ENCODE data around the gene DLEC1.

DNA sequence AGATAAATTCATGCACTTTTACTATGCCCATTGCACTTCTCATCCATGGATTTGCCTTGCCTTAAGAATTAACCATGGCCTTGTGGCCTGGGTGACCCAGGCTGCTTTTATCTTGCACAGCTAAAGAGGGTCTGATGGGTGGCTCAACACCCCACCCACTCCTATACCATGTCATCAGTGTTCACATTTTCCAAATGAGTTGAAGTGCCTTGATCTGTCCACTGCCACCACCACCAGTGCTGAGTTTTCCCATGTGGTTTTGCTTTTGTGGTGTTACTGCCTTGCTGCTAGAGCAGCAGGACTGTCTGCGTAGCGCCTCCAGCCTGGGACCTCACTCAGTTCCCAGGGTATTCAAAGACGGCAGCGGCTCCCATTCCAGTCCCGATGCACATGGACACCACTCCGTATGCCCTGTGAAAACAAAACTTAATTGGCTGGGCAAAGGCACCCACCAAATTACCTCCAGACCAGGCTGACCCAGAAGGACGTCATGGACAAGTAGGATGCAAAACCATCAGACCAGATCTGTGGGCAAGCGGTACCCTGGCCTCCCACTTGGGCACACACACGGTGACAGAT is 83.8 kb downstream of the DLEC1 start:
- TF ChIP-seq ATF1 (CRISPR knock-in tag; IDR thresholded peaks at IDR 0.05) = no peak
- TF ChIP-seq NFYB (CRISPR knock-in tag; conservative IDR thresholded peaks at IDR 0.05; ENCODE audit: low read depth) = no peak
- no peak for TF ChIP-seq ZNF138 (CRISPR knock-in tag; conservative IDR thresholded peaks at IDR 0.05)

All from WTC11 (cell line).